GM19025 (cell line): ENCODE data around the gene ATOH1.
A peak's percentile ranks its signal among the peaks of the same experiment; 100 is the strongest.

Experiments used
- ATAC-seq: cut with Tn5 transposase; IDR thresholded peaks from one replicate; pipeline ENCODE4 v1.9.1; 2021; ENCODE audit warnings: mild to moderate bottlenecking, low read depth, moderate library complexity; ENCODE audit not compliant: unreplicated experiment

The ATOH1 gene

DNA sequence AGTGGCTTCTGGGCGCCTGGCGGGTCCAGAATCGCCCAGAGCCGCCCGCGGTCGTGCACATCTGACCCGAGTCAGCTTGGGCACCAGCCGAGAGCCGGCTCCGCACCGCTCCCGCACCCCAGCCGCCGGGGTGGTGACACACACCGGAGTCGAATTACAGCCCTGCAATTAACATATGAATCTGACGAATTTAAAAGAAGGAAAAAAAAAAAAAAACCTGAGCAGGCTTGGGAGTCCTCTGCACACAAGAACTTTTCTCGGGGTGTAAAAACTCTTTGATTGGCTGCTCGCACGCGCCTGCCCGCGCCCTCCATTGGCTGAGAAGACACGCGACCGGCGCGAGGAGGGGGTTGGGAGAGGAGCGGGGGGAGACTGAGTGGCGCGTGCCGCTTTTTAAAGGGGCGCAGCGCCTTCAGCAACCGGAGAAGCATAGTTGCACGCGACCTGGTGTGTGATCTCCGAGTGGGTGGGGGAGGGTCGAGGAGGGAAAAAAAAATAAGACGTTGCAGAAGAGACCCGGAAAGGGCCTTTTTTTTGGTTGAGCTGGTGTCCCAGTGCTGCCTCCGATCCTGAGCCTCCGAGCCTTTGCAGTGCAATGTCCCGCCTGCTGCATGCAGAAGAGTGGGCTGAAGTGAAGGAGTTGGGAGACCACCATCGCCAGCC is at the start of gene ATOH1:
TSS of gene ATOH1 (plus strand) at position 422 of the 663 bp plus-strand sequence. CDS start at position 596, 174 bp downstream.
- ATAC-seq: no peak

GRCh38 chr4:93779228-93779627 is 49.3 kb upstream of the ATOH1 start:
- no peak for ATAC-seq

- no peak for ATAC-seq
These were observed 48.5 kb upstream of the ATOH1 start for GRCh38 chr4:93780080-93780479.

DNA sequence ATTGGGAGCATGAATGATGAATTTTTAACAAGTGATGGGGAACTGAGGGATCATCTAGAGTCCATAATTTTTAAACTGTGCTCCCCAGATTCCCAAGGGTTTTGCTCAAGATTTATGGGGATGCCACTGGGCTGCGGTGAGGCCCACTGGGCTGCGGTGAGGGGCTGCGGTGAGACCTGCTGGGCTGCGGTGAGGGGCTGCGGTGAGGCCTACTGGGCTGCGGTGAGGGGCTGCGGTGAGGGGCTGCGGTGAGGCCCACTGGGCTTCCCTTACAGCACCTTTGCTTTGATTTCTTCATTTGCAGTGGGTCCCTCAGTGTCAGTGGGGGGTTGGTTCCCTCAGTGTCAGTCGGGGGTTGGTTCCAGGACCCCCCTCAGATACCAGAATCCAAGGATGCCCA is 47.4 kb upstream of the ATOH1 start:
- no peak for ATAC-seq

DNA sequence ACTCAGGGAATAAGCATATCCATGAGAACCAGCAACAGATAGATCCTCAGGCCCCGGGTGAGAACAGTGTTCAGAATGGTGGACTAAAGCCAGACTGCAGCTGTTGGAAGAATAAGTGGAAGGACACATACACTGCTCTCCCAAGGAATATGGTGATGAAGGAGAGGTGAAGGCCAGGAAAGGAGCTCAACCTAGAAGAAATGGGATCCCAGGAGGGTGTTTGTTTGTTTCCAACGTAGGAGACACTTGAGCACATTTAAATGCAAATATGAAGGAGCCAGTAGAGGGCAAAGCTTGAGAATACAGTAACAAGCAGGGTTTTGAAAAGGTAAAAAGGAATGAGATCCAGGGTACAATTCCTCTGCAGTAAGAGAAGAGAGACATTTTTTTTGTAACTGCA is 42.4 kb upstream of the ATOH1 start:
- no peak for ATAC-seq

- no peak for ATAC-seq
These were observed 39.8 kb upstream of the ATOH1 start for GRCh38 chr4:93788712-93789111.

- ATAC-seq: peak; percentile 71
These were observed 36.9 kb upstream of the ATOH1 start for GRCh38 chr4:93791570-93792195.

DNA sequence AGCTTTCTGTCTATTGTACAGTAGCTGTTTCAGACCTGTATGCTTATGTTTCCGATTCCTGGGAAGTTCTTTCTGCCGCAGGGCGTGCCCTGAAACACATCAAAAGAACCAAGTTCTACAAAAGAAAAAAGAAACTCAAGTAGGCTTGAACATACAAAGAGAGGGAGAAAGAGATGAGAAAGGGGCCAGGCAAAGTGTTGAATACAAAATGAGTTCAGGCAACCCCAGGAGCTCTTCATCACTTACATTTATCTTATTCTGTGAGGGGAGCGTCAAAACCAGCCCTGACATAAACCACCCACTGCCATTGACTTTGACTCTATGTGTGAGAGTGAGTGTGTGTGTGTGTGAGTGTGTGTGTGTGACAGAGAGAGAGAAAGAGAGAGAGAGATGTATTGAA is 26.5 kb upstream of the ATOH1 start:
- no peak for ATAC-seq

DNA sequence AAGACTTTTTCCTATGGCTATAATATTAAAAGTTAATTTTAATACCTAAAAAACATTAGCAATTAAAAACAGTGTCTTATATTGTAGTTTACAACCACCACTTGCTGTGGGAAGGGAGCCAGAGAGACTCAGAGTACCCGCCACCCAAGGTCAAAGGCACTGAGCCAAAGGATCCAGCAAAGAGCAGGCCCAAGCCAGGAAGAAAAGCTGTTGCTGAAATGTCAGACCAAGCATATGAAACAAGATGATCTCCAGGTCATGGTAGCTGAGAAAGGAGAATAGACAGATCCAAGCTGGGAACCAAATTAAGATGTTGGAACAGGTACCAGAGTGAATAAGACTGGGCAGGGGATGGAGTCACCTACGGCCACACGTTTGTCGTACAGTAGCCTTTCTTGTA is 18.8 kb upstream of the ATOH1 start:
- no peak for ATAC-seq

- ATAC-seq: no peak
These were observed 18.1 kb upstream of the ATOH1 start for GRCh38 chr4:93810340-93810992.

DNA sequence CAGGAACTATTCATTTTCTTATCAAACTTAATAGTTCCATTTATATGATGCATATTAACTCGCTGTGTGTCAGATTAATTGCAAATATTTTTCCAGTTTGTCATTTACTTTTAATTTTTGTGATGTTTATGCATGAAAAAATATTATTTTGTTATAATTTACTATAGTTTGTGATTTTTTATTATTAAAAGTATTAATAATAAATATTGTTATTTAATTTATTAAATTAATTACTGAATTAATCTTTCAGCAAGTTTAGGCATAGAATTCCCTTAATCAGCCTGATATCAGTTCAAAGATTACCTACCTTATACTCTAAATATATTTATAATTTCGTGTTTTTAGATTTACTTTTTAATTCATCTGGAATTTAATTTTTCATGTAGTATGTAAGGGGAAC is 15.5 kb upstream of the ATOH1 start:
- ATAC-seq: no peak

DNA sequence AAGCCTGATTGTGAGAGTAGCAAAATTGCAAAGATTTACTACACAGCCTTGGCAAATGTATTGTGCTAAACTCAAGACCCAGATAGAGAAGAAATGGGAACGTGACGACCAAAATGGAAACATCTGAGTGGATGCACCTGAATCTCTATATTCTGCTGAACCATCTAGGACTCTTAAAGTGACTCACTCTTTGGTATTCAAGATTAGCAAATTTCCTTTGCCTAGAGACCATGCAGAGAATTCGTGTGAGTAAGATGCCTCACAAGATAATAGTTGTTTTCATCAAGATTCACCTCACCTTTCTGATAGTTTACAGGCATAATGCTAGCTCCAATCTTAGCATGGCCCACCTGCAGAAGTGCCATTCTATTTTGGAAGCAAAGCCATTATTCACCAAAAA is 14.4 kb upstream of the ATOH1 start:
- no peak for ATAC-seq

GRCh38 chr4:93814722-93815121 is 13.8 kb upstream of the ATOH1 start:
- ATAC-seq: no peak

DNA sequence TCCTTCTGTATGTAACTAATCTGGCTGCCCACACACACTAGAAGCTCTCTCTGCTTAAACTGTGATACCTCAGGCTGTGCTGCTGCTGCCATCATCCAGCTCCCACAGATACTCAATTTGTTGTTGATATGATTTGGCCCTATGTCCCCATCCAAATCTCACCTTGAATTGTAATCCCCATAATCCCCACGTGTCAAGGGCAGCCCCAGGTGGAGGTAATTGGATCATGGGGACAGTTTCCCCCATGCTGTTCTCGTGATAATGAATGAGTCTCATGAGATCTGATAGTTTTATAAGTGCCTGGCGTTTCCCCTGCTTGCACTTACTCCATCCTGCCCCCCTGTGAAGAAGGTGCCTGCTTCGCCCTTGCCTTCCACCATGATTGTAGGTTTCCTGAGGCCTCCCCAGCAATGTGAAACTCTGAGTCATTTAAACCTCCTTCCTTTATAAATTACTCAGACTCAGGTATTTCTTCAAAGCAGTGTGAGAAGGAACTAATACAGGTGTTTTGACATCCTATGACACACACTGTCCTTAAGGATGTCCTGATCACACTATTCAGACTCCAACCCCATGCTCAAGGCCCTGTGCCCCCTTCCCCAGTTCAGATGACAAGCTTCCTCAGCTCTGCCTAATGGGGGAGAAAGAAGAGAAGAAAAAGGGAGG is 2.9 kb upstream of the ATOH1 start:
- no peak for ATAC-seq

GRCh38 chr4:93827272-93827947 is 1.1 kb upstream of the ATOH1 start:
- no peak for ATAC-seq

GRCh38 chr4:93828995-93829819 is 654 bp downstream of the ATOH1 start:
- no peak for ATAC-seq

- ATAC-seq: no peak
These were observed 1.5 kb downstream of the ATOH1 start for GRCh38 chr4:93829820-93830687.

- ATAC-seq: no peak
These were observed 3.4 kb downstream of the ATOH1 start for GRCh38 chr4:93831716-93832496.
